Spinal cord (tissue), 10 donors: ENCODE data around the gene FOXE1. TPM values are rescaled to one million over a fixed set of nuclear protein-coding genes. Genes with fewer than 3 reads are reported as not detected.
A peak's percentile ranks its signal among the peaks of the same experiment; 100 is the strongest.

Experiments
- DNase-seq, 6 donors: peaks; one replicate each; pipeline versions ENCODE4 v3.0.0 to v3.0.0-alpha.2; 2013 to 2015; ENCODE audit warnings: low spot score in 6 of 6, low read depth in 4 of 6
- H3K27ac ChIP-seq: one replicate; pipeline ENCODE4 v1.5.1; 2013; ENCODE audit warnings: low read depth, low read length, control low read depth
- H3K27me3 ChIP-seq: one replicate; pipeline ENCODE4 v1.6.1; 2013; ENCODE audit warnings: low read length; ENCODE audit not compliant: control insufficient read depth, insufficient read depth
- H3K36me3 ChIP-seq: one replicate; pipeline ENCODE4 v1.6.1; 2013; ENCODE audit warnings: low read length; ENCODE audit not compliant: control insufficient read depth, insufficient read depth
- H3K4me1 ChIP-seq: one replicate; pipeline ENCODE4 v1.6.1; 2013; ENCODE audit warnings: low read length; ENCODE audit not compliant: control insufficient read depth, insufficient read depth
- H3K4me3 ChIP-seq: one replicate; pipeline ENCODE4 v1.5.1; 2013; ENCODE audit warnings: low read depth, low read length, control low read depth
- H3K9me3 ChIP-seq: one replicate; pipeline ENCODE4 v1.6.1; 2013; ENCODE audit warnings: low read length; ENCODE audit not compliant: control insufficient read depth, insufficient read depth
- WGBS: methylation state at CpG from one replicate; pipeline ENCODE4 v1.1.5; 2013; ENCODE audit warnings: missing lambda C conversion rate; ENCODE audit not compliant: insufficient coverage; 5-methylcytosine and 5-hydroxymethylcytosine counted together
- polyA plus RNA-seq, 2 donors: library from polyadenylated mRNA; unstranded; fragments of 120-200 nt; gene quantifications; one replicate each; pipeline ENCODE4 v1.2.1, GENCODE V29; 2013; ENCODE audit not compliant: insufficient read length in 2 of 2
- total RNA-seq, 2 donors: library from RNA; depleted of rRNA in 1 of 2; stranded (reverse); fragments of 120-200 nt in 1 of 2; fragments of >200 nt in 1 of 2; gene quantifications; one replicate each; pipeline versions ENCODE4 v1.2.3 to v1.2.4, GENCODE V29; 2013 to 2014
- donor health status: healthy.

The FOXE1 gene
- total and polyA plus RNA-seq, 4 donors, result not detected

GRCh38 chr9:97900738-97901565, 47.9 kb downstream of the FOXE1 start:
- Histone ChIP-seq H3K36me3 (peaks cover 7% of the 10 kb centered on the region), H3K4me1 (no peaks in the 10 kb centered on the region), H3K4me3 (no peak overlapping the region), H3K27ac (no peak overlapping the region), H3K27me3 (no peaks in the 10 kb centered on the region), H3K9me3 (no peaks in the 10 kb centered on the region)
- 57% methylated on average over 3 of the region's 5 CpGs for WGBS
- peak in 2 of 6 donors; percentile 64 to 77 for DNase-seq

GRCh38 chr9:97903177-97903576, 50.2 kb downstream of the FOXE1 start:
- Histone ChIP-seq H3K27me3 (no peaks in the 10 kb centered on the region), H3K4me3 (no peak overlapping the region), H3K4me1 (no peaks in the 10 kb centered on the region), H3K9me3 (no peaks in the 10 kb centered on the region), H3K36me3 (peaks cover 15% of the 10 kb centered on the region), H3K27ac (no peak overlapping the region)
- no peak for DNase-seq
- WGBS, result no CpG with 5 or more reads among the region's 1 CpG

GRCh38 chr9:97904725-97905124, 51.7 kb downstream of the FOXE1 start:
- Histone ChIP-seq H3K36me3 (peaks cover 19% of the 10 kb centered on the region), H3K27ac (no peak overlapping the region), H3K27me3 (no peaks in the 10 kb centered on the region), H3K4me3 (no peak overlapping the region), H3K4me1 (no peaks in the 10 kb centered on the region), H3K9me3 (no peaks in the 10 kb centered on the region)
- 93% methylated on average over 7 of the region's 9 CpGs for WGBS
- DNase-seq, result no peak

GRCh38 chr9:97905228-97905627, 52.2 kb downstream of the FOXE1 start:
- peaks cover 22% of the 10 kb centered on the region for H3K36me3 ChIP-seq
- H3K4me1 ChIP-seq, result no peaks in the 10 kb centered on the region
- no peak overlapping the region for H3K4me3 ChIP-seq
- no peaks in the 10 kb centered on the region for H3K9me3 ChIP-seq
- no peak overlapping the region for H3K27ac ChIP-seq
- H3K27me3 ChIP-seq, result no peaks in the 10 kb centered on the region
- 100% methylated on average over 1 of the region's 2 CpGs for WGBS
- DNase-seq, result no peak

Other genes with a start within 250 kb of the FOXE1 start
- gene TSTD2, start 219.9 kb upstream of the FOXE1 start, total RNA-seq, result 10 to 100 TPM; 24.5 to 28.7 TPM
- 10 to 100 TPM; 30.7 to 32.3 TPM for gene TSTD2, start 219.9 kb upstream of the FOXE1 start, polyA plus RNA-seq
- gene NCBP1, start 219.4 kb upstream of the FOXE1 start, total RNA-seq, result 10 to 100 TPM; 36.3 to 48.2 TPM
- gene NCBP1, start 219.4 kb upstream of the FOXE1 start, polyA plus RNA-seq, result 10 to 100 TPM; 42.1 to 46.4 TPM
- gene XPA, start 155.9 kb upstream of the FOXE1 start, total RNA-seq, result 10 to 100 TPM; 19.2 to 28.8 TPM
- 10 to 100 TPM; 30.5 to 40.0 TPM for gene XPA, start 155.9 kb upstream of the FOXE1 start, polyA plus RNA-seq
- 10 to 100 TPM; 19.2 to 21.0 TPM for gene TRMO, start 69.3 kb downstream of the FOXE1 start, total RNA-seq
- gene TRMO, start 69.3 kb downstream of the FOXE1 start, polyA plus RNA-seq, result 10 to 100 TPM; 13.5 to 14.9 TPM
- 10 to 100 TPM; 13.4 to 34.7 TPM for gene HEMGN, start 84.9 kb downstream of the FOXE1 start, total RNA-seq
- 1 to 10 TPM; 1.6 to 2.2 TPM for gene HEMGN, start 84.9 kb downstream of the FOXE1 start, polyA plus RNA-seq
- gene ANP32B, start 130.1 kb downstream of the FOXE1 start, total RNA-seq, result 10 to 100 TPM; 14.5 to 33.2 TPM
- 100 to 1,000 TPM; 131 to 150 TPM for gene ANP32B, start 130.1 kb downstream of the FOXE1 start, polyA plus RNA-seq
- gene NANS, start 203.5 kb downstream of the FOXE1 start, total RNA-seq, result 10 to 100 TPM; 32.4 to 44.4 TPM
- gene NANS, start 203.5 kb downstream of the FOXE1 start, polyA plus RNA-seq, result 10 to 100 TPM; 43.8 to 50.0 TPM